ENCODE results near the gene WNK2.

Gene WNK2

GRCh38 chr9:93295456-93296076, 111.6 kb downstream of the WNK2 start:
- no peak for DNase-seq (ENCODE audit: low spot score)

- no peak for DNase-seq (ENCODE audit: low spot score)
These were observed 113.0 kb downstream of the WNK2 start for GRCh38 chr9:93296889-93297480.

GRCh38 chr9:93297659-93298497, 113.9 kb downstream of the WNK2 start:
- no peak for DNase-seq (ENCODE audit: low spot score)

GRCh38 chr9:93298498-93299417, 114.8 kb downstream of the WNK2 start:
- no peak for DNase-seq (ENCODE audit: low spot score)

GRCh38 chr9:93299418-93300174, 115.7 kb downstream of the WNK2 start:
- DNase-seq (ENCODE audit: low spot score) = no peak

- no peak for DNase-seq (ENCODE audit: low spot score)
These were observed 116.2 kb downstream of the WNK2 start for GRCh38 chr9:93300175-93300572.

- no peak for DNase-seq (ENCODE audit: low spot score)
These were observed 116.7 kb downstream of the WNK2 start for GRCh38 chr9:93300585-93301081.

GRCh38 chr9:93301291-93301811, 117.4 kb downstream of the WNK2 start:
- DNase-seq (ENCODE audit: low spot score) = no peak

GRCh38 chr9:93301911-93302541, 118.1 kb downstream of the WNK2 start:
- DNase-seq (ENCODE audit: low spot score) = no peak

- peak; percentile 61 for DNase-seq (ENCODE audit: low spot score)
These were observed 118.8 kb downstream of the WNK2 start for GRCh38 chr9:93302586-93303257.

- no peak for DNase-seq (ENCODE audit: low spot score)
These were observed 119.4 kb downstream of the WNK2 start for GRCh38 chr9:93303258-93303771.

- no peak for DNase-seq (ENCODE audit: low spot score)
These were observed 120.1 kb downstream of the WNK2 start for GRCh38 chr9:93303806-93304573.

GRCh38 chr9:93304574-93305496, 120.9 kb downstream of the WNK2 start:
- peak; percentile 48 for DNase-seq (ENCODE audit: low spot score)

- no peak for DNase-seq (ENCODE audit: low spot score)
These were observed 121.6 kb downstream of the WNK2 start for GRCh38 chr9:93305497-93306020.

GRCh38 chr9:93306081-93306480, 122.1 kb downstream of the WNK2 start:
- DNase-seq (ENCODE audit: low spot score) = no peak

- DNase-seq (ENCODE audit: low spot score) = no peak
These were observed 122.7 kb downstream of the WNK2 start for GRCh38 chr9:93306579-93307091.

GRCh38 chr9:93307468-93308157, 123.7 kb downstream of the WNK2 start:
- no peak for DNase-seq (ENCODE audit: low spot score)
